Measurements from ENCODE around the gene FAM124A. TPM values are rescaled to one million over a fixed set of nuclear protein-coding genes. Genes with fewer than 3 reads are reported as not detected.

Gene FAM124A
- total RNA-seq, 4 donors from 2014 or later: 1.9 to 17.7 (median 2.7) TPM

DNA sequence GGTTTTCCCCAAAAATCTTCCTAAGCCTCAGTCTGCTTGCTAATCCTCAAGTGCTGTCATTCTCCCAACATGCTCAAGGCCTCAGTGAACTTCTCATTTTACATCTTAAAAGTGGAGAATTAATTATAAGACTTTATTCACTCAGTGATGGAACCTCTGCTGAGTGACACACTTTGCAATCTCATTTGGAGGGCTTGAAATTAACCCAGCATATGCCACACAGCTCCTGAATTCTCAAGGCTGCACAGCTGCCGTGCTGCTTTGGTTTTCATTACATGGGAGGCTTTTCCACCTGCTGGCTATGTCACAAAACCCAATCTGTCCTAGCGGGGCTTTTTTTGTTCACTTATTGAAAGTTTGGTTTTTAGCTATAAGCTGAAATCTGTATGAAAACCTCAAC, 89.0 kb downstream of the FAM124A start:
- TF ChIP-seq POLR2A (IDR thresholded peaks at IDR 0.05) (no peak), POLR2AphosphoS5 (IDR thresholded peaks at IDR 0.05) (no peak), CTCF (IDR thresholded peaks at IDR 0.05) (no peak), EP300 (IDR thresholded peaks at IDR 0.05; ENCODE audit: low read depth) (no peak)
- Histone ChIP-seq H3K36me3 (no peaks in the 10 kb centered on the region), H3K9me3 (no peaks in the 10 kb centered on the region), H3K4me1 (no peaks in the 10 kb centered on the region), H3K27ac (no peak overlapping the region), H3K4me3 (no peak overlapping the region), H3K27me3 (no peaks in the 10 kb centered on the region)
- WGBS, 2 donors (ENCODE audit: low coverage in 1 of 2): 85 to 100% methylated on average over 2 of the region's 2 CpGs
- intact Hi-C loops (cut with DNase I; ENCODE audit: low total_unique reads) (no loop called here), in situ Hi-C loops (cut with MboI; ENCODE audit: low pct_ligation_motif_present in 1 of 4, low pct_unique_long_range_greater_than_20kb in 1 of 4, low sequenced_read_pairs in 3 of 4) (no loop called here)
- no peak for DNase-seq

DNA sequence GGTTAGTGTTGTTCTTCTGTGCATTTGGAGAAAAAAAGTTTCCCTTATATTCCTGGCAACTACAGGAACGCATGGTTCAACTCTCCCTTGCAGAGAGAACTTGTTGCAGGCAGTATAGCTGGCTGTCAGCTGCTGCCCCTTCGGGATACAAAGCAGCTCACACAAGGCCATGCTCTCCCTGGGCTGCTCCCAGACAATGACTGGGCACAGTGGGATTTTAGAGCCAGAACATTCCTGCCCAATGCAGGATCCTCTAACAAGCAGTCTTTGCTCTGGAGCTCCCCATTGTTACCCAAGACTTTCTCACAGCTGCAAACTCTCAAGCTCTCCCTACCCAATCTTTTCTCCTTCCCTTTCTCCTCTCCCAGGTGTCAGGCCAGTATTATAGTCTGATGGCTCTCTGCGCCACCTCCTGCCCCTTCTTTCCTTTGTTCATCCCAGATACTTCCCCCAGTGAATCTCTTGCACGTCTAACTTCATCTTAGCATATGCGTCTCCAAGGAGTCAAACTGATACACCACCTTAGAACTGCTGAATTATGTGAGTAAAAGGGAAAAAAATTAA, 89.8 kb downstream of the FAM124A start:
- no peaks in the 10 kb centered on the region for H3K36me3 ChIP-seq
- no peak for DNase-seq
- intact Hi-C loops (cut with DNase I; ENCODE audit: low total_unique reads): no loop called here
- in situ Hi-C loops (cut with MboI; ENCODE audit: low pct_ligation_motif_present in 1 of 4, low pct_unique_long_range_greater_than_20kb in 1 of 4, low sequenced_read_pairs in 3 of 4): no loop called here
- TF ChIP-seq POLR2AphosphoS5 (IDR thresholded peaks at IDR 0.05) (no peak), EP300 (IDR thresholded peaks at IDR 0.05; ENCODE audit: low read depth) (no peak), CTCF (IDR thresholded peaks at IDR 0.05) (no peak), POLR2A (IDR thresholded peaks at IDR 0.05) (no peak)
- H3K27me3 ChIP-seq: no peaks in the 10 kb centered on the region
- H3K27ac ChIP-seq: no peak overlapping the region
- H3K4me3 ChIP-seq: no peak overlapping the region
- no peaks in the 10 kb centered on the region for H3K9me3 ChIP-seq
- H3K4me1 ChIP-seq: no peaks in the 10 kb centered on the region
- 64 to 87% methylated on average over 3 to 5 of the region's 5 CpGs for WGBS, 2 donors (ENCODE audit: low coverage in 1 of 2)

GRCh38 chr13:51313619-51314018, 91.4 kb downstream of the FAM124A start:
- H3K36me3 ChIP-seq: no peaks in the 10 kb centered on the region
- intact Hi-C loops (cut with DNase I; ENCODE audit: low total_unique reads) (no loop called here), in situ Hi-C loops (cut with MboI; ENCODE audit: low pct_ligation_motif_present in 1 of 4, low pct_unique_long_range_greater_than_20kb in 1 of 4, low sequenced_read_pairs in 3 of 4) (no loop called here)
- TF ChIP-seq CTCF (IDR thresholded peaks at IDR 0.05) (no peak), EP300 (IDR thresholded peaks at IDR 0.05; ENCODE audit: low read depth) (no peak), POLR2AphosphoS5 (IDR thresholded peaks at IDR 0.05) (no peak), POLR2A (IDR thresholded peaks at IDR 0.05) (no peak)
- 55% methylated on average over 1 of the region's 1 CpG; no CpG with 5 or more reads in 1 of the 2 donors for WGBS, 2 donors (ENCODE audit: low coverage in 1 of 2)
- DNase-seq: no peak
- no peaks in the 10 kb centered on the region for H3K9me3 ChIP-seq
- no peak overlapping the region for H3K27ac ChIP-seq
- no peaks in the 10 kb centered on the region for H3K4me1 ChIP-seq
- no peak overlapping the region for H3K4me3 ChIP-seq
- H3K27me3 ChIP-seq: no peaks in the 10 kb centered on the region

GRCh38 chr13:51317262-51317661, 95.1 kb downstream of the FAM124A start:
- Histone ChIP-seq H3K27ac (no peak overlapping the region), H3K9me3 (no peaks in the 10 kb centered on the region), H3K4me3 (no peak overlapping the region), H3K36me3 (no peaks in the 10 kb centered on the region), H3K4me1 (no peaks in the 10 kb centered on the region), H3K27me3 (no peaks in the 10 kb centered on the region)
- no peak for DNase-seq
- WGBS, 2 donors (ENCODE audit: low coverage in 1 of 2): 56% methylated on average over 1 of the region's 1 CpG; no CpG with 5 or more reads in 1 of the 2 donors
- no peak for TF ChIP-seq POLR2A (IDR thresholded peaks at IDR 0.05)
- TF ChIP-seq EP300 (IDR thresholded peaks at IDR 0.05; ENCODE audit: low read depth): no peak
- no peak for TF ChIP-seq POLR2AphosphoS5 (IDR thresholded peaks at IDR 0.05)
- no peak for TF ChIP-seq CTCF (IDR thresholded peaks at IDR 0.05)
- intact Hi-C loops (cut with DNase I; ENCODE audit: low total_unique reads) (no loop called here), in situ Hi-C loops (cut with MboI; ENCODE audit: low pct_ligation_motif_present in 1 of 4, low pct_unique_long_range_greater_than_20kb in 1 of 4, low sequenced_read_pairs in 3 of 4) (no loop called here)

All from transverse colon (tissue), 4 donors.